CD4-positive, alpha-beta T cell treated with Interleukin-2 at 100 ng/mL for 4 hours (primary cell): ENCODE data around the gene STK10.

Source experiments
- DNase-seq: peaks from one replicate; pipeline ENCODE4 v3.0.0-alpha.2; 2020; ENCODE audit warnings: low spot score

The STK10 gene

DNA sequence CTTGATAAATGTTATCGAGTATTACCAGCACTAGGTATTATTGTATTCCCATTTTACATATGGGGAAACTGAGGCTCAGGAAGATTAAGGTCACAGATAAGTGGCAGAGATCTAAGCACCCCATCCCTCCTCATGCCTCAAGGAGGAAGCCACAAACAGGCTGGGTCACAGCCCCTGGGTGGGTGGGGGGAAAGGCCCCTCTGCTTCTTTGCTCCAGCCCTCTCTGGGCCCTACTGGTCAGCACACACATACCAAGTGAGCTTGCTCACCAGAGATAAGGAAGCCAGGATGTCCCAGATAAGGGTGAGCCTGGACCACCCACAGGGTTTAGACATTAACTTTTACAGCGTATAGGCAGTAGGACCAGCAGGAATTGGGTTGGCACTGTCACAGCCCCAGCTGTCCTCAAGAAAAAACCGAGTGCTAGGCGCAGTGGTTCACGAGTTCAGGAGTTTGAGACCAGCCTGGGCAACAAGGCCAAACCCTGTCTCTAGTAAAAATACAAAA lies 45.3 kb downstream of the STK10 start:
- DNase-seq, result no peak

DNA sequence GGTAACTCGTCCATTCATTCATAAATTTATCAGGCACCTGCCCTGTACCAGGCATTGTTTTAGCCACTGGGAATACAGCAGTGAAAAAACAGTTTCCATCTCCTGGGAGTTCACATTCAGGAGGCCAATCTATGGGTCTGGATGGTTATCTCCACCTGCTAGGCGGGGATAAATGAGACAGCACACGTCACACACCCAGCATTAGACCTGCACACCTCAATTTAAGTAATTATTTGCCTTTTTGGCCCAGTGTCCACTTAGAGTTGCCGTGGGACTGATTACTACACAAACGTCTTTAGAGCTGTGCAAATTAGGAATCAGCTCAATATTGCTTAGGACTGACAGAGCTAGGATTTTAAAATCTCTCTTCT lies 46.1 kb downstream of the STK10 start:
- DNase-seq, result no peak

DNA sequence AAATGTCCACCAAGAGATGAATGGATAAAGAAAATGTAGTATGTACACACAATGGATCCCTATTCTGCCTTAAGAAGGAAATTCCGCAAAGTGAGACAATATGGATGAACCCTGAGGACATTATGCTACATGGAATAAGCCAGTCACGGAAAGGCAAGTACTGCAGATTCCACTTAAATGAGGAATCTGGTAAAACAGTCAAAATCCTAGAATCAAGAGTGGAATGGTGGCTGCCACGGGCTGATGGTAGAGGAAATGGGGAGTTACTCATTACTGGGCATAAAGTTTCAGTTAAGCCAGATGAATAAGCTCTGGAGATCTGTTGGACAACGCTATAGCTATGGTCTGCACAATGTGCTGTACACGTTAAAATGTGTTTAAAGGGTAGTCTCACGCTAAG lies 47.2 kb downstream of the STK10 start:
- no peak for DNase-seq

DNA sequence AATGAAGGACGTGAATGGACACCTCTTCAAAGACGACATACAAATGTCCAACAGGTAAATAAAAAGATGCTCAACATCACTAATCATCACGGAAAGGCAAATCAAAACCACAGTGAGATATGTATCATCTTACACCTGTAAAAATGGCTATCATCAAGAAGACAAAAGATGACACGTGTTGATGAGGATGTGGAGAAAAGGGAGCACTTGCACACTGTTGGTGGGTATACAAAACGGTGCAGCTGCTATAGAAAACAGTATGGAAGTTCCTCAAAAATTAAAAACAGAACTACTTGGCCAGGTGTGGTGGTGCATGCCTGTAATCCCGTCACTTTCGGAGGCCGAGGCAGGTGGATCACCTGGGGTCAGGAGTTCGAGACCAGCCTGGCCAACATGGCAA lies 47.9 kb downstream of the STK10 start:
- no peak for DNase-seq

DNA sequence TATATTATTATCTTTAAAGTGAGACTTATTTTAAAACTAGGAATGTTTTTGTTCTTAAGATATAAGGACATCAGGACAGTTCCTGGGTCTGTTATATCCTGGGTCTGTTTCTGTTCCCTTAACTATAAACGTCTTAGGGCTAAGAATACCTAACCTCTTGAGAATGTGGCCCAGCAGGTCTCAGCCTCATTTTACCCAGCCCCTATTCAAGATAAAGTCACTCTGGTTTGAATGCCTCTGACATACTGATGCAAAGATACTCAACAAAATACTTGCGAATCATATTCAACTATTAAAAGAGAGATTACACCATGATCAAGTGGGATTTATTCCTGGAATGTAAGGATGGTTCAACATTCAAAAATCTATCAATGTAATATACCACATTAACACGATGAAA lies 51.0 kb downstream of the STK10 start:
- DNase-seq, result no peak

DNA sequence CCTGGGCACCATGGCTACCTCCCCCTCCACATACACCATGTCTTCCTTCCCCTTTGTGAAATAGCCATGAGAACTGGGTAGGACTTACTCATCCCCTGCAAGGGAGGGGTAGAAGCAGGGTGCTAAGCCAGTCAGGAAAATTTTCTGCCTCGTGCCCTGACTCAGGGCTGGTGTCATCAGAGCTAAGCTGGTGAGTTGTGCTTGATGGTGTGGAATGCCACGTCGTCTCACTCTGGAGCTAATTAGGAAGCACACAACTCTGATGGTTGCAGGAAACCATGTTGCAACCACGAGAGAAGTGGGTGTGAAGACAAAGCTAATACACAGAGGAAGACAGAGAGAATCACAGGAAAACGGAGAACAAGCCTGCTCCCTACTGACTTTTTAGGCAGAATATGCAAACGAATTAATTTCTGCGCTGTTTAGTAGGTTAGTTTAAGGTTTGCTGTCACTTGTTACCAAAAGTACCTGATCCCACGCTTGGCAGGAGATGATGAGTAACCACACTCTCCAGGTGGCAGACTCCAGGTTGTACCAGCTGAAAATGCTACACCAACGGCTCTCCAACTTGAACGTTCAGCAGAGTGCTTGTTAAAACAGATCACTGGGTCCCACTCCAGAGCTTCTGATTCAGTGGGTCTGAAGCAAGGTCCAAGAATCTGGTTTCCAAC lies 54.5 kb downstream of the STK10 start:
- DNase-seq, result peak; percentile 69

DNA sequence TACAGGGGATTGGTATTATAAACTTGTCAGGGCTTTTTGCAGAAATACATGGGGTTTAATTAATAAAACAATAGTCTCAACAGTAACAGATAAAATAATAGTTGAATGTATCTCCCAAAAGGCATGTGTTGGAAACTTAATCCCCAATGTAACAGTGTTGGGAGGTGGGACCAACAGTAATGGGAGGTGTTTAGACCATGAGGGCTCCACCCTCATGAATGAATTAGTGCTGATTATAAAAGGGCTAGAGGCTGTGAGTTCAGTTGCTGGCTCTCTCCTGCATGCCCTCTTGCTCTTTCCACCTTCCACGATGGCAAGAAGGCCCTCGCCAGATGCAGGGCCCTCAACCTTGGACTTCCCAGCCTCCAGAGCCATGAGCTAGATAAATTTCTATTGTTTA lies 56.3 kb downstream of the STK10 start:
- DNase-seq, result no peak

DNA sequence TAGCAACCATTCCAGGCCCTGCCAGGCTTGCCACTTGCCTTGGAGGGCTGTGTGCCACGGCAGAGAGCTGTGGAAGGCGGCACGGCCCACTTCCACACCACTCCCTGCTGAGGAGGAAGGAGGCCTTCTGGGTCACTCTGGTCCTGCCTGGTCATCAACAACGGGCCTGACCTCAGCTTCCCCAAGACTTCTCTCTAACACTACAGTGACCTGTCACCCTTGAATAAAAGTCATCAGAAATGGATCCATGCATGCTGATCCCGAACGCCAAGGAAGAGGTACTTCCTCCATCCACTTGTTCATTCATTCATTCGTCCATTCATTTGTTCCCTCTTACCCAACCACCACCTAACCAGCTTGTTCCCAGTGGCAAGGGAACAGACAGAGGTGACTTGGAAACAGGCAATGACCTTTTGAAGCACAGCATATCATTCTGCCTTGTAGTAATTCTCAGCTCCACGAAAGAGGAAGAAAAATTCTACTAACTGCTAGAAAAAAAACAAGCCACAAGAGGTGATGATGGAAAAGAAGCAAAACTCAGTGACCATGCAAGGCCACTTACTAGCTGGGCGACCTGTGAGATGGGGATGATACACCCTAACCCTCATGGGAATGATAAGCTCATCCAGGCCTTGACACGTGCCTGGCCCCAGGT lies 58.6 kb downstream of the STK10 start:
- no peak for DNase-seq

DNA sequence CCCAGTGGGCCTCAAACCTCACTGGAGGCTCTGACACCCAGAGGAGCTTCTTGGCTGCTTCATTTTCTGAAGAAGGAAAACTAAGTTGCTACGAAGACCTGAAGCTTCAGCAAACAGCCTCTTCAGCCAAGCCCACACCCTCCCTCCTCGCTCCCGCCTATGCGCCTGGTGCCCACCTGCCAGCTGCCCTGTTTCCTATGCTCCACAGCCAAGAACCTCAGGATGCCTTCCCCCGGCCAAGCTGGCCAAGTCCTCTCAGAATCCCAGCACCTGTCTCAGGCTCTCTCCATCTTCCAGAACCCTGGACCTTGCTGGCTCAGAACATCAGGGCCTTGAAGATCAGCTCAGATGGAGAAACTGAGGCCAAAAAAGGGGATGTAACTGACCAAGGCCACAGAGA lies 60.4 kb downstream of the STK10 start:
- DNase-seq, result no peak

DNA sequence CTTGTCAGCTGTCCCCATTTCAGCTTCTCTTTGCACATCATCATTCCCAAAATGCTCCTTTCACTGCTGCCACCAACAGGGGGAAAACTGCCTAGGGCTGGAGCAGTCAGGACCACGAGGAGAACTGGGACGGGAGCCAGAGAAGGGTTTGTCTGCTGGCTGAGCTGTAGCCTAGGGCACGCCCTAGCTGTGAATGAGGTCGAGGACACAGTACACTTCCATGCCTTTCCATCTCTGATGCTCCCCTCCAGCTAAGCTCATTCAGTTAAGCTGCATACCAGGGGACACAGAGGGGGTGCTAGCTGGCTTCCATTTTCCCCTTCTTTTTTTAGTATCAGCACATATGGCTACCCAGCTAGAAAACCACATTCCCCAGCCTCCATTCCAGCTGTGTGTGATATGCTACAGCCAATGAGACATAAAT lies 64.7 kb downstream of the STK10 start:
- no peak for DNase-seq

DNA sequence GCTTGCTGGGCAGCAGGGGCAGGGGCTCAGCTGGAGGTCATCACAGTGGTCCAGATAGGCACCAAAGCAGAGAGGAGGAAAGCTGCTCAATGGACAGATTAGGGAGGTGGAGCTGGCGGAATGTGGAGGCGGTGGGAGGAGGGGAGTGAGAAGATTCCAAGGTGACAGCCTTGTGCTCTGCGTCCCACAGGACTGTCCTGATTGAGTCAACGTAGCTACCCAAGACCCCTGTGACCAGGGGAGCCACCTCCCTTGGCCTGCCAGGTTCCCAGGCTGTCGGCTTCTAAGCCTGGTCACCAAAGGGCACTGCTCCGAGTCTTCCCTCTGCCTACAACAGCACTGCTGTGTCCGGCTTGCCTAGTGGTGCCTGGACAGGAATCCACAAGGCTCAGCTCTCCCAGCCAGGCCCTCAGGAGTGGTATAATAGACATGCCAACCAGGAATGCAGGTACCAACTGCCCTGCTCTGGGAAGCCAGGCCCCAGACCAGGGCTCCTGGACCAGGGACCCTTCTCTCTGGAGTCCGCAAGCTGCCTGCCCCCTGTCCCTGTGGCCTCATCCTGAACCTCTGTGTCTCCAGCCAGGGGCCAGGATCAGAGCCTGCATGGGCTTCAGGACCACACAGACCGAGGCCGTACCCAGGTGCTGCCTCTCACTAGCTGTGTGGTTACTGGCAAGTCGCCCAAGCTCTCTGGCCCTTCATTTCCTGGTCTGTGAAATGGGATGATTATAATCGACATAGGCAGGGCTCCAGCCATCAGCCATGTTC lies 67.9 kb downstream of the STK10 start:
- no peak for DNase-seq

DNA sequence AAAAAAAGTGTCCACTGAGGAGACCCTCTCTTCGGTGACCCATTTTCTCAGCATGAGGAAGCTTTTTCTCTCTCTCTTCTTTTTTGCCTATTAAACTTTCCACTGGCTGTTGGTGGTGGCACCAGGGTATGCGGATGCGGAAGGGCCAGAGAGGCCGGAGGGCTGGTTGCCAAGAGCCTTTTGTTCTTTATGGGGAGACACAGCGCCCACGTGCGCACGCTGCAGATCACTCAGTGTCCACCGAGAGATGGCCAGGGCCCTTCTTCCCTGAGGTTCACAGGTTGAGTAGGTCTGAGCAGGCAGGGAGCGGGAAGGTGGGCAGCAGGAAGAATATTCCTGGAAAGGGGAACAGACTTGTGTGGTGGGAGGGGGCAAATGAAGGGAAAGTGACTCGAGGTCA lies 69.1 kb downstream of the STK10 start:
- no peak for DNase-seq

DNA sequence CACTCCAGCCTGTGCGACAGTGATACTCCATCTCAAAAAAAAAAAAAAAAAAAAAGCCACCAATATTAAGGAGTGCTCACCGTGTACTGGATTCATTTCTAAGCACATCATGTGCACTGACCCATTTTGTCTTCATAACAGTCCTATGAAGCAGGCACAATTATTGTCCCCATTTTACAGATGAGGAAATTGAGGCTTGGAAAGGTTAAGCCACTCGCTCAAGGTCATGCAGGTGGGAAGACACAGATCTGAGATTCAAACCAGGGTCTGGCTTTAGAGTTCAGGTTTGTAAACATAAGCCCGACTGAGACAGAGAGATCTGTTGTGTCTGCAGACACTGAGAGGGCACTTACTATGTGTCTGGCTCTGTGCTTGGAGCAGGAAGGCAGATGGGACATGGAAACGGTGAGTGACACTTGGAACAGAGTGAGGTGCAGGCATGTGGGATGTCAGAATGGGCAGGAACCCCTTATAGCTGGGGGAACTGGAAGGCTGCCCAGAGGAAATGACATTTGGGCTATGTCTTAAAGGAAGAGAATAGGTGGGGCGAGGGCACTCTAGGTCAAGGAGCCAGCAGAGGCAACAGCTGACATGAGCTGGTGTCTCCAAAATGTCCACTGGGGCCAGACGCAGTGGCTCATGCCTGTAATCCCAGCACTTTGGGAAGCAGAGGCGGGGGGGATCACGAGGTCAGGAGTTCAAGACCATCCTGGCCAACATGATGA lies 69.9 kb downstream of the STK10 start:
- no peak for DNase-seq

DNA sequence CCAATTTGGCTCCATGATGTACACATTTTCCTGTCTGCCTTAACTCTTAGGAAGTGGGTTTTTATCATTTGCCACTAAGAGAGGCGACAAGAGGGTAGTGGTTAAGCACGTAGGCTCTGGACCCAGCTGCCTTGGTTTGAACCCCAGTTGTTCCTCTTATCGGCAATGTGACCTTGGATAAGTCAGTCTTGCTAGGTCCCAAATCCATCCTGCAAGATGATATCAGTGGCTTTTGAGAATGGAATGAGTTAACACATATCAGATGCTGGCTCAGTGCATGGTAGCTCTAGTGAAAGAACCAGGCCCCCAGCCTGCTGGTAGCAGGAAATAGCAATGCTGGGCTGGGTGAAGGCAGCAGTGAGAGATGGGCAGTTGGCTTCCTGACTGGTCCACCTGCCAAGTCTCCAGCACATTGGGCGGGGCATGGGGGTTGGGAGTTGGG lies 72.5 kb downstream of the STK10 start:
- peak; percentile 20 for DNase-seq

DNA sequence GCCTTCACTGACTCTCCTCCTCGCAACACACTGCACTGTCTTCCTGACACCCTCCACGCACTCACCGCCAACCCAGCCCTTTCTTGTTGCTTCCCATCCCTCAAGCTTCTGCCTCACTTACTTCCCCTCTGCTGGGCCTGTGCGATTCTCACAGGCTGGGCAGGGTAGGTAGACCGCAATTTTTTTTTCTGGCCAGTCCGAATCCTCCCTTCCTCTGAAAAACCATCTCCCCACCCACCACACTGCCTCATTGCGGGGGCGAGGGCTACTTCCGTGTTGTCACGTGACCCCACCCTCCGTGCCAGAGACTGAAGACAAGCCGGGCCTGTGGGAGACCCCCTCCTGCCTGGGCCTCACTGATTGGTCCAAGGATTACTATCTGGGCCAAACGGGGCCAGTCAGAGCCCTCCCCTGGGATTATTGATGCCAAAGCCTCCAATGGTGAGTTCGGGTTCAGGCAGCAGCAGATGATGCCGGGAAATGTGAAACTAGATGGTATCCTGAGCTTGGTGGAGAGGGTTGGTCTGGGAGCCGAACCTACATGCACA lies 73.1 kb downstream of the STK10 start:
- peak; percentile 70 for DNase-seq

DNA sequence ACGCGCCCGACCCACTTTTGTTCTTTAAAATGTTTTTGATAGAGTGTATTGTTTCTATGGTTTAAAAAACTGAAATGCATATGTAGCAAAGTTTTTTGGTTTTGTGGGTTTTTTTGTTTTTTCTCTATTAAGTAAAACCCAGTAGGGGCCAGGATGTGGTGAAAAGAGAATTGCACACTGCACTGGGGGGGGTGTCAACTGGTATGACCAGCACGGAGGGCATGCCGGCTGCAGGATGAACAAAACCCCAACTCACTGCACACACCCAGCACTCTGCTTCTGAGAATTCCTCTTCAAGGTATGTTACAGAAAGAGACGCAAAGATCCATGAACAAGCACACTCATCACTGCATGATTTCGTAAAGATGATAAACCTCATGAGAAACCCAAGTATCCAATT lies 75.0 kb downstream of the STK10 start:
- DNase-seq, result peak; percentile 95

DNA sequence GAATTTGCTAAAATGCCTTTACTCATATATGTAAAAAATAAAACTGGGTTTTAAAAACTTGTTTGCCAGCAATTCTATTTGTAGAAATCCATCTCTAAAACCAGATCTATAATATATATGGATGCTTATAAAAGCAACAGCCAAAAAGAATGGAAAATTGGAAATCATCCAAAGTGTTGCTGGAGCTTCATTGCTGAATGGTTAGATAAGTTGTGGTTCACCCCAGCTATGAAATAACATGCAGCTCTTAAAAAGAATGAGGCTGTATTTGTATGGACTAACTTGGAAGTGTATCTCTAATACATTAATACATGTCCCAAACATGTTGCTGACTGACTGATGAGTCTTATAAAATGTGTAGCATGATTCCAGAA lies 76.2 kb downstream of the STK10 start:
- DNase-seq, result no peak

DNA sequence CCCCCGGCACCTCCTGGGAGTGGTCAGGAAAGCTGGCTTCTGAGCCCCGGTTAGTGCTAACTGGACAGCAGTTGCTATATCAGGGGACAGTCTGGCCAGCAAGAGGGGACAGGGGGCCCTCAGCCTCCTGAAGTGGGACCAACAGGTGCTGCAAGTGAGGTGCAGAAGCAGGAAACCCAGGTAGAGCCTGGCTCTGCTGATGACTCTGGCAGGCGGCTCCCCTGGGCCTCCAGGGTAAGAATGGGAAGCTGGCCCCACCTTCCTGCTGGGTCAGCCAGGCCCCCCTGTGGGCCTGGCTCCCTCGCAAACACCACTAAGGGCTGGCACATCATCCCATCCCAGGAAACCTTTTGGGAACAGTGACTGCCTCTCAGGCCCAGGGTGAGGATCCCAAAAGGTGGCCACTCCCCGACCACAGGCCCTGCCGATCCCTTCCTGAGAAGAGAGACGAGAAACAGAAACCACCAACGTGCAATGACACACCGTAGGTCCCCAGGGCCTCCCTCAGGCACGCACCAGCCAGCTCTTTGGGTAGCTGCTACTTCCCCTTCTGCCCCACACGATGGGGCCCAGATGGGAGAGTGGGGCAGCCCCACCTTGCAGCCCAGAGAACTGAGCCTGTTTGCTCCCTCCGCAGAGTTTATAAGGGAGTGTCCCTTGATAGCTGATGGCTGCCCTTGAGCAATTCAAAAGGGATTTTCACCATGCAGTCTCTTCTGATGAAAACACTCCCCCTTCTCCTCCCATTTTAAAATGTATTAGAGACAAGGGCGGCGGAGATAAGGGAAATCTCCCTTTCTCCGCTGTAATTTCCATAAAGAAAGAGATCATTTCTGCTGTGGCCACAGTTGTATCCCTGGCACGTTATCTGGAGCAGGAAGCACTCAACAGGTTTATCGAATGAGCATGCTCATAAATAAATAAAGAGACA lies 76.8 kb downstream of the STK10 start:
- DNase-seq, result peak; percentile 81

DNA sequence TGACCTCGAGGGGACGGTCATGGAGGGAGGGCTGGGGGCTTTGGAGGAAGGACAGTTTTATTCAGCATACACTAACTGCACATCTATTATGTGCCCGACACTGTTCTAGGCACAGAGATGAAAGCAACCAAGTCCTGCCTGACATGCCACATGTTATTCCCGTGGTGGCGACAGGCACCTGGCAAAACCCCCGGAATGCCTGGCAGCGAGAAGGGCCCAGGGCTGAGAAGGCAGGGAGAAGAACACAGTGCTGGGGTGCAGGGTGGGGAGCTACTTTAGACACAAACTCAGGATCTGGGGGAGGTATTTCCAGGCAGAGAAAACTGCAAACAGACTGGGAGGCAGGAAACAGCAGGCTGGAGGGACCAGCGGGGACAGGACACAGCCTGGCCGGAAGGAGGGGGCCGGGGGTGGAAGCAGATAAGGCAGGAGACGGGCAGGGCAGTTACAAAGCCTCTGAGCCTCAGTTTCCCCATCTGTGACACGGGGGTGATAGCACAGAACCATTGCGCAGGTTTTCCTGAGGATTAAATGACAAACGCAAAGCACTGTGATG lies 77.7 kb downstream of the STK10 start:
- no peak for DNase-seq

DNA sequence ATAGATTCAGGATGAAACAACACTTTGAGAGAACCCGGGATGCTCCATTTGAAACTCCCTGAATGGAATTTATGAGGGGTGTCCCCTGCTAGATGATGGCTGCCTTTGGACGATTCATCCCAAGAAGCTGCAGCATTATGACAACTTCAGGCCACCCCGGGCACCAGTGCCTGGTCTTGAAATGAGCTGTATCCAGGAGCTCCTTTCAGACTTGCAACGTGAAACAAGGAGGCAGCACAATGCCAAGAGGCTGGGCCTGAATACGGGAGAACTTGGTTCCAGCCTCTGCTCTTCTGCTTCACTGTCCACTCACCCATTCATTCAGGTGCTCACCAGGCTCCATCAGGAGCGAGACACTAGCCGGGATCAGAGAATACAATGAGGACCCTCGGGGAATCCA lies 78.3 kb downstream of the STK10 start:
- DNase-seq, result no peak

DNA sequence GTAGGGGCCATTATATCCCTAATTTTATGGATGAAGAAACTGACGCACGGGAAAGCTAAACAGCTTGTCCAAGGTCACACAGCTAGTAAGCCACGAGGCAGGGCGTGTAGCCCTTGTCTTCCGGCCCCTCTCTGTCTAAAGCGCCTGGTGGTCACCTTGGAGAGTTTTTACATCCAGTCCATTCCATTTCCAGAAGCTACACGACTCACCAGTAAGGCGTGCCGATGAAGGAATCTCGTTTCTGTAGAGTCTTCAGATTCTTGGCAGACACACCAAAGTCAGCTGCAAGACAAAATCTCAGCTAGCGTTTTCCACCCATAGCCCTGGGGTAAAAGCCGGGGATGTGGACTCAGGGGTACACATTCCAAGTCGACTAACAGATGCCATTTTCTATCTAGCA lies 80.5 kb downstream of the STK10 start:
- DNase-seq, result no peak
